CD4-positive, alpha-beta T cell (primary cell): ENCODE measurements around the gene SCFD2. TPM values are rescaled to one million over a fixed set of nuclear protein-coding genes. Genes with fewer than 3 reads are reported as not detected.

Experiments
- ATAC-seq: fragments of 200-7000 bp; cut with Tn5 transposase; one replicate; pipeline ENCODE4 v1.10.0; 2022; ENCODE audit warnings: mild to moderate bottlenecking; ENCODE audit not compliant: poor library complexity
- CTCF ChIA-PET: fragments of 350-600 bp; sonication (Branson Sonifier 250); formaldehyde crosslinking; loops from one replicate; lab custom pipeline; 2021; ENCODE audit warnings: antibody characterized with exemption, inconsistent platforms; lab: Charles Lee
- POLR2A ChIA-PET: fragments of 350-600 bp; sonication (Branson Sonifier 250); formaldehyde crosslinking; loops from one replicate; lab custom pipeline; 2021; ENCODE audit warnings: antibody characterized with exemption, inconsistent platforms; lab: Charles Lee
- DNase-seq, 14 experiments: peaks; one replicate each; pipeline ENCODE4 v3.0.0-alpha.2; 2013 to 2020; ENCODE audit warnings: mixed read lengths in 2 of 14
- H3K27ac ChIP-seq, 2 donors: one replicate each; pipeline versions ENCODE4 v1.5.1 to v1.7.0; 2013; ENCODE audit warnings: low read length in 2 of 2, low read depth in 1 of 2, mild to moderate bottlenecking in 1 of 2
- H3K27me3 ChIP-seq, 2 experiments: 1 replicate in 1 of 2; 2 replicates in 1 of 2; pipeline versions ENCODE4 v1.6.1 to v1.7.0; 2013; ENCODE audit warnings: low read length in 2 of 2, control low read depth in 1 of 2, mild to moderate bottlenecking in 1 of 2, moderate library complexity in 1 of 2; ENCODE audit not compliant: insufficient read depth in 2 of 2, control insufficient read depth in 1 of 2
- H3K36me3 ChIP-seq: one replicate; pipeline ENCODE4 v1.6.1; 2013; ENCODE audit warnings: low read length, control low read depth; ENCODE audit not compliant: insufficient read depth
- H3K4me1 ChIP-seq: one replicate; pipeline ENCODE4 v1.6.1; 2013; ENCODE audit warnings: low read length, control low read depth; ENCODE audit not compliant: insufficient read depth
- H3K4me3 ChIP-seq: one replicate; pipeline ENCODE4 v1.5.1; 2013; ENCODE audit warnings: mild to moderate bottlenecking, low read length, moderate library complexity
- H3K9me3 ChIP-seq, 2 experiments: 1 replicate in 1 of 2; 2 replicates in 1 of 2; pipeline versions ENCODE4 v1.6.1 to v1.7.0; 2013; ENCODE audit warnings: low read length in 2 of 2, mild to moderate bottlenecking in 2 of 2, control low read depth in 1 of 2, moderate library complexity in 1 of 2; ENCODE audit not compliant: control insufficient read depth in 1 of 2, insufficient read depth in 1 of 2
- H3K27ac Mint-ChIP-seq: one replicate; pipeline ENCODE4 v1.8.0; 2020; ENCODE audit warnings: mixed read lengths
- H3K27me3 Mint-ChIP-seq: one replicate; pipeline ENCODE4 v1.8.0; 2021; ENCODE audit warnings: mixed read lengths
- H3K36me3 Mint-ChIP-seq: one replicate; pipeline ENCODE4 v1.8.0; 2021; ENCODE audit warnings: low read depth, mixed read lengths
- H3K4me1 Mint-ChIP-seq: one replicate; pipeline ENCODE4 v1.8.0; 2021; ENCODE audit warnings: low read depth, mixed read lengths
- H3K4me3 Mint-ChIP-seq: one replicate; pipeline ENCODE4 v1.8.0; 2020; ENCODE audit warnings: mild to moderate bottlenecking, mixed read lengths
- H3K9me3 Mint-ChIP-seq: one replicate; pipeline ENCODE4 v1.8.0; 2020; ENCODE audit warnings: mixed read lengths
- intact Hi-C, 2 experiments: fragments of 100-400 bp; cut with DNase I in 1 of 2; cut with micrococcal nuclease in 1 of 2; formaldehyde crosslinking; loops; one replicate each; pipeline versions ENCODE4 v1.15.1 to v1.9.0; 2023 to 2025; cut with DNase I, micrococcal nuclease
- total RNA-seq, 174 experiments: library from RNA in 2 of 174; stranded (reverse) in 2 of 174; gene quantifications; one replicate each; pipeline ENCODE4 v1.2.3 and lab custom pipeline; 2021 to 2026
- TF ChIP-seq, protein P1 (sequence below): fragments of 200-600 bp; IDR thresholded peaks from one replicate; pipeline ENCODE4 v1.8.0; 2022; ENCODE audit warnings: antibody characterized with exemption, mild to moderate bottlenecking

The SCFD2 gene
- total RNA-seq, 2 experiments from 2014 or later, result 15.4 to 17.6 TPM

DNA sequence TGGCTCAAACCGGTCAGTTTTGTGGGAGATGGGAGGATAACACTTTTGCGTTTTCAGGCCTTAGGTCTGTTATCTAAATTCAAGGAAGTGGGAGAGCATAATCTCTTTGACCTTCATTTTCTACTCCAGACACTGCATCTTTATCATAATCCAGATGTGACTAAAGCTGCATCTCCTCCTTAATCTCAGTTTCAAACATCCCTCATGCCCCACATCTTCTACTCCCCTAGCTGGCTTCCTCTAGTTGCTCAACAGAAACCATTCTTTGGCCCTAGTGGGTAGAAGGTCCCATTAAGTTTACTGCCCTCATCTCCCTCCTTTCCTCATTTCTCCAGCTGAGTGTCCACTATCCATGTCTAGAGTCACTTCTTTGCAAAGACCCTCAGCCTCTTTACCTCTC, 522.5 kb downstream of the SCFD2 start:
- no peaks in the 10 kb centered on the region for H3K9me3 ChIP-seq
- no peak for ATAC-seq
- no peaks in the 10 kb centered on the region for H3K4me1 ChIP-seq
- H3K36me3 ChIP-seq, result no peaks in the 10 kb centered on the region
- Mint-ChIP-seq H3K4me1 (no peaks in the 10 kb centered on the region), H3K27ac (no peak overlapping the region), H3K36me3 (no peaks in the 10 kb centered on the region), H3K27me3 (no peaks in the 10 kb centered on the region), H3K9me3 (no peaks in the 10 kb centered on the region), H3K4me3 (no peak overlapping the region)
- intact Hi-C loops, result no loop called here
- H3K27ac ChIP-seq, result no peak overlapping the region
- ChIA-PET CTCF (no interaction called here), POLR2A (no interaction called here)
- H3K27me3 ChIP-seq, result no peaks in the 10 kb centered on the region
- TF ChIP-seq, protein P1, sequence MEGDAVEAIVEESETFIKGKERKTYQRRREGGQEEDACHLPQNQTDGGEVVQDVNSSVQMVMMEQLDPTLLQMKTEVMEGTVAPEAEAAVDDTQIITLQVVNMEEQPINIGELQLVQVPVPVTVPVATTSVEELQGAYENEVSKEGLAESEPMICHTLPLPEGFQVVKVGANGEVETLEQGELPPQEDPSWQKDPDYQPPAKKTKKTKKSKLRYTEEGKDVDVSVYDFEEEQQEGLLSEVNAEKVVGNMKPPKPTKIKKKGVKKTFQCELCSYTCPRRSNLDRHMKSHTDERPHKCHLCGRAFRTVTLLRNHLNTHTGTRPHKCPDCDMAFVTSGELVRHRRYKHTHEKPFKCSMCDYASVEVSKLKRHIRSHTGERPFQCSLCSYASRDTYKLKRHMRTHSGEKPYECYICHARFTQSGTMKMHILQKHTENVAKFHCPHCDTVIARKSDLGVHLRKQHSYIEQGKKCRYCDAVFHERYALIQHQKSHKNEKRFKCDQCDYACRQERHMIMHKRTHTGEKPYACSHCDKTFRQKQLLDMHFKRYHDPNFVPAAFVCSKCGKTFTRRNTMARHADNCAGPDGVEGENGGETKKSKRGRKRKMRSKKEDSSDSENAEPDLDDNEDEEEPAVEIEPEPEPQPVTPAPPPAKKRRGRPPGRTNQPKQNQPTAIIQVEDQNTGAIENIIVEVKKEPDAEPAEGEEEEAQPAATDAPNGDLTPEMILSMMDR, result no peak
- no peak overlapping the region for H3K4me3 ChIP-seq
- DNase-seq, result no peak

DNA sequence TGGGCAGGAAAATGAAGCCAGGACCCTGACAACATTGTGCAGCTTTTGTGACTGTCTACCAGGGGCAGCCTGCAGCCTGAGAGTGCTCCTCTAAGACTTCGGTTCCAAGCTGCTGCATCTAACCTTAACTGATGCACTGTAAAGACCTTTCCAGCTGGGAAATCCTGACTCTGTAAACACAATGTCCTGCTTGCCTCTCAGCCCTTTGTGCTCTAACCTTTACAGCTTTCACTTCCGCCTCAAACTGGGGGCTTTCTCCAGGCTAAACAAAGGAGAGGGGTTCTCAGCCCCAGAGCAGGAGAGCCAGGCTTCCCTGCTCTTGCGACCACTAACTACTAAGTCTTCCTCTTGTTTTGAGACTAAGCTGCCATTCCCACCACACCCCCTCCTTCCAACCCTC, 523.1 kb downstream of the SCFD2 start:
- no peak overlapping the region for H3K27ac ChIP-seq
- H3K27me3 ChIP-seq, result no peaks in the 10 kb centered on the region
- Mint-ChIP-seq H3K9me3 (no peaks in the 10 kb centered on the region), H3K36me3 (no peaks in the 10 kb centered on the region), H3K4me3 (no peak overlapping the region), H3K27me3 (no peaks in the 10 kb centered on the region), H3K27ac (no peak overlapping the region), H3K4me1 (no peaks in the 10 kb centered on the region)
- H3K4me3 ChIP-seq, result no peak overlapping the region
- ATAC-seq (no peak), DNase-seq (no peak)
- intact Hi-C loops, result no loop called here
- H3K4me1 ChIP-seq, result no peaks in the 10 kb centered on the region
- TF ChIP-seq, protein P1, result no peak
- H3K9me3 ChIP-seq, result no peaks in the 10 kb centered on the region
- CTCF ChIA-PET, result no interaction called here
- POLR2A ChIA-PET, result no interaction called here
- no peaks in the 10 kb centered on the region for H3K36me3 ChIP-seq

DNA sequence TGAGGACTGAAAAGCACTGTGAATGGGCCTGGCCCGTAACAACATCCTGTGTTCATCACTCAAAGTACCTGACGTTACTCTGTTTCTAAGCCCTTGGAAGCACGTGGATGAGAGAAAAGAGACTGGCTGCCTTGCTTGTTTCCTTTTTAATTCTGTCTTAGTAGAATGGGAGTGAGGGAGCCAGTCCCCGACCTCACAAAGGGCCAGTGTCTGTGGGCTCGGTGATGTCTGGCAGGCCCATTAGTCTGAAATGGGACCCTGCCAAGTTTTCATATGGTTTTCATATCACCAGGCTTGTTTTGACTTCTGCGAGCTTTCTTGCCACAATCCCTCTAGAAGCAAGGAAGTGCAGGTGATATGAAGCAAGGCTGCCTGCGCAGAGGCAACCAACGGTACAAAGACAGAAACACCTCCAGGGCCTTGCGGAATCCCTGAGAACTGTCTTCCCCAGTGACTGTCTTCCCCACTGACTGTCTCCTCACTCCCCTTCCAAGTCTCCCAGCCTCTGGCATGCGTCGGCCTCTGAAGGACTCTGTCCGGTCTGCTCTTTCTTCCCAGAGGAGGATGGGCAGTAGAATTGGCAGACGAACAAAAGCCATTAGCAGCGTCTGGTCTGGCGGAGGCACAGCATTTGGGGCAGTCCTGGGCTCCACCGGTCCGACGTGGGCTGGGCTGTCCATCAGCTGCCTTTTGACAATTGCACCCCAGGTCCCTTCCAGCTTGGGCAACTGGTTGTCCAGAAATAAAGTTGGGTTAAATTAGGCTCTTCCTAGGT, 524.0 kb downstream of the SCFD2 start:
- DNase-seq (no peak), ATAC-seq (no peak)
- Histone ChIP-seq H3K27ac (no peak overlapping the region), H3K27me3 (no peaks in the 10 kb centered on the region), H3K4me3 (no peak overlapping the region), H3K36me3 (no peaks in the 10 kb centered on the region), H3K4me1 (no peaks in the 10 kb centered on the region), H3K9me3 (no peaks in the 10 kb centered on the region)
- H3K27me3 Mint-ChIP-seq, result no peaks in the 10 kb centered on the region
- intact Hi-C loops, result no loop called here
- ChIA-PET CTCF (no interaction called here), POLR2A (no interaction called here)
- H3K36me3 Mint-ChIP-seq, result no peaks in the 10 kb centered on the region
- H3K9me3 Mint-ChIP-seq, result no peaks in the 10 kb centered on the region
- no peak overlapping the region for H3K4me3 Mint-ChIP-seq
- TF ChIP-seq, protein P1, result no peak
- H3K27ac Mint-ChIP-seq, result no peak overlapping the region
- H3K4me1 Mint-ChIP-seq, result no peaks in the 10 kb centered on the region
